HEK293 (cell line): ENCODE results near the gene WDR88.

Source experiments
- BCL11B ChIP-seq: fragments of 450-650 bp; formaldehyde crosslinking; IDR thresholded peaks from 2 replicates; pipeline ENCODE4 v1.5.1; 2016; ENCODE audit warnings: low read depth, missing biosample characterization, missing genetic modification characterization
- BCL6B ChIP-seq: fragments of 450-650 bp; formaldehyde crosslinking; IDR thresholded peaks from 2 replicates; pipeline ENCODE4 v1.5.1; 2017; ENCODE audit warnings: missing biosample characterization, missing genetic modification characterization
- FEZF1 ChIP-seq: fragments of 450-650 bp; formaldehyde crosslinking; IDR thresholded peaks from 2 replicates; pipeline ENCODE4 v1.5.1; 2016; ENCODE audit warnings: missing biosample characterization, missing genetic modification characterization
- GFI1B ChIP-seq: fragments of 450-650 bp; formaldehyde crosslinking; IDR thresholded peaks from 2 replicates; pipeline ENCODE4 v1.5.1; 2016; ENCODE audit warnings: missing biosample characterization, missing genetic modification characterization
- GLIS1 ChIP-seq: fragments of 450-650 bp; formaldehyde crosslinking; IDR thresholded peaks from 2 replicates; pipeline ENCODE4 v1.5.1; 2016; ENCODE audit warnings: missing biosample characterization, missing genetic modification characterization
- MEIS1 ChIP-seq: sonication (generic); formaldehyde crosslinking; IDR thresholded peaks from 2 replicates; pipeline ENCODE4 v1.8.1; 2022; ENCODE audit warnings: missing genetic modification reagents, mild to moderate bottlenecking, borderline replicate concordance
- PATZ1 ChIP-seq: fragments of 450-650 bp; formaldehyde crosslinking; IDR thresholded peaks from 2 replicates; pipeline ENCODE4 v1.5.1; 2016; ENCODE audit warnings: missing biosample characterization, missing genetic modification characterization
- PRDM1 ChIP-seq: fragments of 450-650 bp; formaldehyde crosslinking; IDR thresholded peaks from 2 replicates; pipeline ENCODE4; 2016; ENCODE audit warnings: missing biosample characterization, missing genetic modification characterization
- REST ChIP-seq: fragments of 450-650 bp; formaldehyde crosslinking; IDR thresholded peaks from 2 replicates; pipeline ENCODE4 v1.5.1; 2016; ENCODE audit warnings: missing biosample characterization, missing genetic modification characterization
- TSHZ1 ChIP-seq: fragments of 450-650 bp; formaldehyde crosslinking; IDR thresholded peaks from 2 replicates; pipeline ENCODE4 v1.5.1; 2016; ENCODE audit warnings: missing biosample characterization, missing genetic modification characterization, borderline replicate concordance
- WT1 ChIP-seq: fragments of 450-650 bp; formaldehyde crosslinking; IDR thresholded peaks from 2 replicates; pipeline ENCODE4 v1.5.1; 2016; ENCODE audit warnings: missing biosample characterization, missing genetic modification characterization
- ZBTB7A ChIP-seq: fragments of 450-650 bp; formaldehyde crosslinking; IDR thresholded peaks from 2 replicates; pipeline ENCODE4 v1.5.1; 2016; ENCODE audit warnings: low read depth, missing biosample characterization, missing genetic modification characterization
- ZFHX2 ChIP-seq: fragments of 450-650 bp; formaldehyde crosslinking; conservative IDR thresholded peaks from 2 replicates; pipeline ENCODE4 v1.5.1; 2016; ENCODE audit warnings: missing biosample characterization, missing genetic modification characterization
- ZIC2 ChIP-seq: fragments of 450-650 bp; formaldehyde crosslinking; IDR thresholded peaks from 2 replicates; pipeline ENCODE4 v1.5.1; 2016; ENCODE audit warnings: missing biosample characterization, missing genetic modification characterization
- ZNF19 ChIP-seq: fragments of 450-650 bp; formaldehyde crosslinking; IDR thresholded peaks from 2 replicates; pipeline ENCODE4; 2016; ENCODE audit warnings: missing biosample characterization, missing genetic modification characterization, low read depth
- ZNF473 ChIP-seq: fragments of 450-650 bp; formaldehyde crosslinking; IDR thresholded peaks from 2 replicates; pipeline ENCODE4 v1.5.1; 2017; ENCODE audit warnings: missing biosample characterization, missing genetic modification characterization
- ZNF488 ChIP-seq: fragments of 450-650 bp; formaldehyde crosslinking; IDR thresholded peaks from 2 replicates; pipeline ENCODE4 v1.5.1; 2016; ENCODE audit warnings: missing biosample characterization, missing genetic modification characterization
- ZNF555 ChIP-seq: fragments of 450-650 bp; formaldehyde crosslinking; conservative IDR thresholded peaks from 2 replicates; pipeline ENCODE4 v1.5.1; 2017; ENCODE audit warnings: missing biosample characterization, mild to moderate bottlenecking, missing genetic modification characterization, inconsistent platforms
- ZNF639 ChIP-seq: fragments of 450-650 bp; formaldehyde crosslinking; IDR thresholded peaks from 2 replicates; pipeline ENCODE4 v1.5.1; 2016; ENCODE audit warnings: missing biosample characterization, missing genetic modification characterization
- ZNF677 ChIP-seq: fragments of 450-650 bp; IDR thresholded peaks from 2 replicates; pipeline ENCODE4 v1.5.0; 2018; ENCODE audit warnings: missing biosample characterization, mild to moderate bottlenecking, missing genetic modification characterization, moderate library complexity
- ZNF843 ChIP-seq: fragments of 450-650 bp; formaldehyde crosslinking; IDR thresholded peaks from 2 replicates; pipeline ENCODE4 v1.5.1; 2016; ENCODE audit warnings: missing biosample characterization, missing genetic modification characterization
- ZSCAN4 ChIP-seq: fragments of 450-650 bp; formaldehyde crosslinking; IDR thresholded peaks from 2 replicates; pipeline ENCODE4 v1.5.1; 2017; ENCODE audit warnings: missing biosample characterization, missing genetic modification characterization

The WDR88 gene

GRCh38 chr19:33175886-33176669, 44.2 kb downstream of the WDR88 start (continued):
- TF ChIP-seq TSHZ1 (tag by site-specific recombination) = no peak
- TF ChIP-seq REST (tag by site-specific recombination) = no peak
- TF ChIP-seq BCL11B (tag by site-specific recombination) = no peak; the same call in 1 of the 2 replicates
- TF ChIP-seq ZFHX2 = no peak
- no peak for TF ChIP-seq ZNF639 (tag by site-specific recombination)
- no peak for TF ChIP-seq BCL6B (tag by site-specific recombination)
- no peak for TF ChIP-seq ZNF488 (tag by site-specific recombination)
- no peak for TF ChIP-seq MEIS1 (CRISPR knock-in tag)
- no peak for TF ChIP-seq ZSCAN4 (tag by site-specific recombination)
- 0 out of 2 replicates have a peak, but pooled peaks have one; percentile 57 for TF ChIP-seq ZBTB7A (tag by site-specific recombination)
- TF ChIP-seq PATZ1 = peak; percentile 29; the same call in 1 of the 2 replicates
- TF ChIP-seq ZNF19 = no peak
- no peak for TF ChIP-seq ZNF555
- TF ChIP-seq ZNF843 (tag by site-specific recombination) = no peak
- TF ChIP-seq GFI1B (tag by site-specific recombination) = no peak
- no peak for TF ChIP-seq GLIS1 (tag by site-specific recombination)
- no peak; the same call in 1 of the 2 replicates for TF ChIP-seq ZIC2 (tag by site-specific recombination)
- no peak for TF ChIP-seq FEZF1 (tag by site-specific recombination)
- TF ChIP-seq PRDM1 (tag by site-specific recombination) = no peak
- TF ChIP-seq WT1 (tag by site-specific recombination) = no peak
- peak; percentile 60; the same call in 1 of the 2 replicates for TF ChIP-seq ZNF677 (tag by site-specific recombination)
- no peak for TF ChIP-seq ZNF473 (tag by site-specific recombination)
